OCI-M1 (cell line): ENCODE results near the gene TTC21A.

Source experiments
- DNase-seq: peaks from one replicate; lab custom pipeline; 2025; lab: John Stamatoyannopoulos, UW

The TTC21A gene

DNA sequence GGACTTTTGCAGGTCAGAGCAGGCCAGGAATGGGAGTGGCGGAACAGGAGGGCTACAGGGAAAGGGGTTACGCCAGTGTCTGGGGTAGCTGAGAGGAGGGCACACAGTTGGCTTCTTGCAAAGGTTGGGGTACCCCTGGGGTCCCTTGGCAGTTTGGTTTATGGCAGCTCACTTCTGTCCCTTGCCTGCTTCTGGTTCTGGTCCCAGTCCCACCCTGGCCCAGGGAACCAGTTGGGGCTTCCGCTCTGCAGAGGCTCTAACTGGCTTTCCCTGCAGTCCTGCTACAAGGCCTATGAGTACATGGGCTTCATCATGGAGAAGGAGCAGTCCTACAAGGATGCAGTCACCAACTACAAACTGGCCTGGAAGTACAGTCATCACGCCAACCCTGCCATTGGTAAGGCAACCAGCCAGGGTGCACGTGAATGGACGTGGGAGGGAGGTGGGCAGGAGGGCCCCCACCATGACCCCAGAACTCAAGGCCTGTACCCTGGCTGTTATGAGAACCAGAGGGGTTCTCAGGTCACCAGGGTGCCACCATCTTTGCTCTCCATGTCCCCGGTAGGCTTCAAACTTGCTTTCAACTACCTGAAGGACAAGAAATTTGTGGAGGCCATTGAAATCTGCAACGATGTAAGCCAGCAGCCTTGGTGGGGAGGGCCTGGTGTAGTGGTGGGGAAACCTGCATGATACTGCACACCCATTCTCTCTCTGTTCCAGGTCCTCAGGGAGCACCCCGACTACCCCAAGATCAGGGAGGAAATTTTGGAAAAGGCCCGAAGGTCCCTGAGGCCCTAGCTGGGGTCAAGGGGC, 30.7 kb downstream of the TTC21A start:
- no peak for DNase-seq

DNA sequence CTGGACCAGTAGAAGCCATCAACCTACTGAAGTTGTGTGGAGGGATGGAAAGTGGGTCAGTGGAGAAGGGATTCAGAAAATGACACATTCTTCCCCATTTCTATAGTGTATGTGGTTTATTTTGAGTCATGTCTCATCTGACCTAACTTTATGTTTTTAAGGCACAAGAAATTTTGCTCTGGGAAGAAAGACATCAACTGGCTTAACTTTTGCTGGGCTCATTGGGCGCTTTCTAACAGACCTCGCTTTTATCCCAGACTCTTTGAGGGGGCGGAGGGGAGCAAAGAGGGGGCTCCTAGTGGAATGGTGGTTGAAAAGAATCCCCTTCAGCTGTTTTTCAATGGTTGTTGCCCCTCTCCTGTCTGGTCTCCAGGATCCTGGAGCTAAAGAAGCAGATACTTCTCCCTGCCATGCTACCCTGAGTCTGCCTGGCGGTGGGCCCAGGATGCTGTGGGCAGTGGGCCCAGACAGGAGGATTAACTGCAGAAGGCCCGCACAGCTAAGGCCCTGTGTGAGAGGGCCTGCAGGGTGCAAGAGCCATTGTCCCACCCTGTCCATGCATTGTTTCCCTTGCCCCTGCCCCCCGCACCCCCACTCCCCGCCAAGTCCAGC, 31.4 kb downstream of the TTC21A start:
- no peak for DNase-seq

DNA sequence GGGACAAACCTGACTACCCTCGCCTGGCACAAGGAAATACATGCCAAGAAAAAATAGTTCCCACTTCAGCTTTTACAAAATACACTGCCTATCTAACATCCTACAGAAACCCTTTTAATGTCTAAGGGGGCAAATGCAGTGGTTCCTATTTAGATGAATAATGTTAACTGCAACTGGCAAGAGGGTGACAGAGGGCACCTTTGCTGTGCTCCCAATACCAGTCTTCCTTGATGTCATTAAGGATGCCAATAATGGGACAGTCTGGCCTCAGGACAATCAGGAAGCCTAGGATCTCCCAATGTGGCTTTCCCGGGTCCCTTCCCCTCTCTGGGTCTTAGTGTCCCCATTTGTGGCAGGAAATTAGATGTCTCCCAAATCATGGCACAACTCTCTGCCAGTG, 32.0 kb downstream of the TTC21A start:
- no peak for DNase-seq

DNA sequence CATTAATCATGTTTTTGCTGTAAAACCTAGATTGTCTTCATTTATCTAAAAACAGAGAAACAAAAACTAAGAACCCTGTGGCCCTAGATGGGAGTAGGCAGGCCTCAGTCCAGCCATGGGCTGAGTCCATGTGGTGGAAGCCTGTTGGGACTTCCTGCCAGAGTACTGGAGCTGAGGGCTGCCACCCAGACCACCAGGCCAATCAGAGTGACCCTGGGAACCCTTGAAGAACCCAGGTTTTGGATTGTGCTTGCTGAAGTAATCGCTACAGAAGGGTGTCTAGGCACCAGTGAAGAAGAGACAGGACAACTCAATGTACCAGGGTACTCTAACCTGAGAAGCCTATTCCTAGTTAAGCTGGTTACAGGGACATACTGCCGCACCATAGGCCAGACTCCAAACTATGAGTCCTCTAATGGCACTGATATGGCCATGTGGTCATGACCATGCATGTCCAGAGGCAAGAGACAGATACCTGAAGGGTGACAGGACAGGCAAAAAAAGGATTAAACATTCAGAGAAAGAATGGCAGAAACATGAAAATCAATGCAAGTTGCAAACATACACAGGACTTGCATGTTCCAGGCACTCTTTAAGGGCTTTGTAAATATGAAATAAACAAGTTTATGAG, 33.0 kb downstream of the TTC21A start:
- DNase-seq: no peak

DNA sequence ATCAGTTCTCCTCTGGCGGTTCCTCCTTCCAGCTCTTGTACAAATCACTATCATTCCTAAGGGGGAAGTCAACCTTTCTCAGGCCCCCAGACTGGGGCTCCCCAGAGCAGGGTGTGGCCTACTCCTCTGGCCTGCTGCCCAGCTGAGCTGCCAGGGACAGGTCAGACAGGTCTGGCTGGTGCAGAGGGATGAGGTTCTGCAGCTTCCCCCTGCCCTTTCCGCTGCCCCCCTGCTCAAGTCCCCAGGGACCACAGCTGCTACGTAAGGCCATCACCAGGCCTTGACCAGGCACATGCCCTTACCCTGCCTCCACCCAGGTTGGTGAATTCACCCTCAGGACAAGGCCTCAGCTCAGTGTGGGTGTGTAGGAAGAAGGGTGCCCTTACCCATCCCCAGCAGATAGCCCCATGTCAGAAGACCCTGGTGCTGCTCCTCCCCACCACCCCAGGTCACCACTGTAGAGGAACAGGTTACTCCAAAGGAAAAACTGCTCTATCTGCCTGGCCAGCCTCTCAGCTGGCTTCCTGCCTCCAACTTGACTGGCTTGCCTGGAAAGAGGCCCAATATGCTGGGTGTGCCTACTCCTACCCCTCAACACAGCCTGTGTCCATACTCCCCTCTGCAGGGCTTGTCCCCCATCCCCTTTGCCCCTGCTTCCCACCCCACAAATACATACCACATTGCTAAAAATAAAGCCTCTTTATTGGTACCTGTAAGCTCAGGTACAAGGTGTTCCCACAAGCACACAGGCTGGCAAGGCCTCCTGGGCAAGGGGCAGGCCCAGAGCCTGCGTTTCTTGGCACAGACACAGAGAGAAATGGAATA, 33.9 kb downstream of the TTC21A start:
- DNase-seq: peak; percentile 38

DNA sequence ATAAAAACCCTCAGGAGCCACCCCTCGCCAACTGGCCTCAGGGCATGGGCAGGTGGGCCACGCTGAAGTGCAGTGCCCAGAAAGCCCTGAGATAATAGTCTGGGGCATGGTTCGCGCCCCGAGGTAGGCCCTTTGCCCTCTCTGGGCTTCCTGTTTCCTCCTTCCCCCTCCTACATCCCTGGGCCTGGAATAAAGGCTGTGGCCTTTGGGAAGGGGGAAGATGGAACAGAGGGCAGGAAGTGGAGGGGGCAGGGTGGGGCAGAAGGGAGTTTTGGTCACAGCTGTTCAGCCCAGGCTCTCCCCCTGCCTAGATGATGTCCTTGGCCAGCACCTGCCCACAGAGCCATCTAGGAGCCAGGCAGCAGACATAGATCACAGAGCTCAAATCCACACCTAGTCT, 34.6 kb downstream of the TTC21A start:
- no peak for DNase-seq

DNA sequence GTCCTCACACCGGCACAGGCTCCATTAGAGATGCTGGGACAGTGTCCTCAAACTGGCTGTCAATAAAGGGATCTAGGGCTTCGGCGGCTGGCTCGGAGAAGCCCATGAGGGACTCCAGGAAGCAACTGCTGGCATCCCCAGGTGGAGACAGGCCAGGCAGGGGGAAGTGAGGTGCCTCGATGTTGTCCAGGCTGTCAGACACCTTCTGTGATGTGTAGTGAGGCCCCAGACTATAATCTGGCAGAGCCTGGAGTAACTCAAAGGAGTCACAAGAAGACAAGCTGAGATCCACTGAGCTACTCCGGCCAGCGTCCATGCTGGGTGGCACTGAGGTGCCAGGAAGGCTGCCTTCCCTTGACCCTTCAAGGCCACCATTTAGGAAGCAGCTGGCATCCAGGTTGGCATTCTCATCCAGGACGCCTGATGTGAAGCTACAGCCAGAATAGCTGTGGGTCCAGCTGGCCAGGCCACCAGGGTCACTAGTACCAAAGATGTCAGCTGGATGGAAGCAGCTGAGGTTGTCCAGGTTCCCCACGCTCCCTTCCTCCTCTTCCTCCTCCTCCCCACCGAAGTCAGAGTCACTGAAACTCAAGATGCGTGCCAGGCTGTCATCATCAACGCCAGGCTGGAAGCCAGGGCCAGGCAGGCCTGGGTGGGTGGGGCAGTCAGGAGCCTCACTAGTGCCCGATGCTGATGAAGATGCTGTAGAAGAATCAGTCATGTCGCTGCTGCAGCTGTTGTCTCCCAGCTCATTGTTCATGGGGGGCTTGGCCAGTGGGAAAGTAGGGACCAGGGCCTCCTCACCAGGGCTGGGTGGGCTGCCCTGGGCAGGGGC, 35.8 kb downstream of the TTC21A start:
- DNase-seq: no peak

DNA sequence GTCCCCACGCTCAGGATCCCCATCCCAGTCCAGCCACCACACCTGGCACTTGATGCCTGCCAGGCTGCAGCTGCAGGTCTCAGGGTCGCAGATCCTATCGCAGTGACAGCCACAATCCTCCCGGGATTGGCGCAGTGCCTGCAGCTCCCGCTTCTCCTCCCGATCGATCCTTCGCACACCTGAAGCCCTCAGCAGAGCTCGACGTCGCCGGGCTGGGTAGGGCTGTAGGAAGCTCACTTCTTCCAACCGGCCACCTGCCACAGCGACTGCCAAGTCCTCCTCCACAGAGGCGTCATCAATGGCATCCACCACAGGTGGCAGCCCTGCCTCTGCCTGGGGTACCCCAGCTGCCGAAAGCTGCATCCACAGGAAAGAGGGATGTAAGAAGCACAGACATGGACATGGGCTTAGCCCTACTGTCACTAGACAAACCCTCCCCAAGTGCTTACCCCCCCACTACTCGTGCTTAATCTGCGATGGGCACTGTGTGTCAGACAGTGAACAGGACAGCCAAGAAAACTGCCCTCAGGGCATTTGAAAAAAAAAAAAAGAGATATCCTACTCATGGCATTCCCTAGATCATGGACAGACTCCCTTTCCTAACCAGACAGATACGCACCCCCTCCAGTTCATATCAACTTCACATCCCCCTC, 36.7 kb downstream of the TTC21A start:
- no peak for DNase-seq

DNA sequence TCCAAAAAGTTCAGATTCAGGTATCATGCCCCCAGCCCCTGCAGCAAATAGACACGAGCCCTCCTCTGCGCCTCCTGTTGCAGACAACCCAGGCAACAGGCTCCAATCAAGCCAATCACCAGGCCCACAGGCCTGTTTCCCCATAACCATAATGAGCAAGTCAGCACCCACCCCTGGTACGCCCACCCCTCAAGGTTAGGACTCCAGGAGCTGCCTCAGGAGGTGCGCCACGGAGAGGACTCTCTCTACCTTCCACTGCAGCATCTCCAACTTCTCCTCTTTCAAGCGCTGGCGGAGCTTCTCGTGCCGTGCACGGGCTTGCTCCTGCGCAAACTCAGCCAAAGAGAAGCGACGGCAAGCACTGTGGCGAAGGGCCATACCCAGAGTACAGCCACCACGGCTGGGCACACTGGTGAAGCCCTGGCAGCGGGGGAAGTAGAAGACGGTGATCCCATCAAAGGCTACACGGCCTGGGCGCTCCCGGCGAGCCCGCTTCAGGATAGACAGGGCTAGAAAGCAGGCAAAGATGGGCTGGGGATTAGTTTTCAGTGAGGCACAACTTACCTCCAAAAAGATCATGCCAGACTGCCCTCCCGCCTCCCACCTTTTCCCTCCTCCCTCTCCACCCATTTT, 37.4 kb downstream of the TTC21A start:
- DNase-seq: no peak

DNA sequence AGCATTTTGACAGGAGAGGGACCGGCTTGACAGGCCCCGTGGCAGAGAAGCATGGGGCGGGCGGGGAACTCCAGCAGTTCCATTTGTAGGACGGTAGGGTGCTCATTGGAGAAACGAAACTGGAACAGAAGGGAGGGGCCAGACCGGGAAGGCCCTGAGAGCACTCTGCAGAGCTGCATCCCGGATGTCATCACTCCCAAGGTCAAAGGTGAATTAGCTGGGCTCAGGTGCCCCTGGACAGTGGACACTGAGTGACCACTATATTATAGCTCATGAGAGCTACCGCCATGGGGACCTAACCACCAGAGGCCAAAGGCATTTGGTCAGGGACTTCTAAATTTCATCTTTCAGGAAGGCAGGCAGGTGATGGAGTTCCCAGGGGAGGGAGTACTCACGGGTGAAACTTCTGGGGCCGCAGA, 38.6 kb downstream of the TTC21A start:
- no peak for DNase-seq

DNA sequence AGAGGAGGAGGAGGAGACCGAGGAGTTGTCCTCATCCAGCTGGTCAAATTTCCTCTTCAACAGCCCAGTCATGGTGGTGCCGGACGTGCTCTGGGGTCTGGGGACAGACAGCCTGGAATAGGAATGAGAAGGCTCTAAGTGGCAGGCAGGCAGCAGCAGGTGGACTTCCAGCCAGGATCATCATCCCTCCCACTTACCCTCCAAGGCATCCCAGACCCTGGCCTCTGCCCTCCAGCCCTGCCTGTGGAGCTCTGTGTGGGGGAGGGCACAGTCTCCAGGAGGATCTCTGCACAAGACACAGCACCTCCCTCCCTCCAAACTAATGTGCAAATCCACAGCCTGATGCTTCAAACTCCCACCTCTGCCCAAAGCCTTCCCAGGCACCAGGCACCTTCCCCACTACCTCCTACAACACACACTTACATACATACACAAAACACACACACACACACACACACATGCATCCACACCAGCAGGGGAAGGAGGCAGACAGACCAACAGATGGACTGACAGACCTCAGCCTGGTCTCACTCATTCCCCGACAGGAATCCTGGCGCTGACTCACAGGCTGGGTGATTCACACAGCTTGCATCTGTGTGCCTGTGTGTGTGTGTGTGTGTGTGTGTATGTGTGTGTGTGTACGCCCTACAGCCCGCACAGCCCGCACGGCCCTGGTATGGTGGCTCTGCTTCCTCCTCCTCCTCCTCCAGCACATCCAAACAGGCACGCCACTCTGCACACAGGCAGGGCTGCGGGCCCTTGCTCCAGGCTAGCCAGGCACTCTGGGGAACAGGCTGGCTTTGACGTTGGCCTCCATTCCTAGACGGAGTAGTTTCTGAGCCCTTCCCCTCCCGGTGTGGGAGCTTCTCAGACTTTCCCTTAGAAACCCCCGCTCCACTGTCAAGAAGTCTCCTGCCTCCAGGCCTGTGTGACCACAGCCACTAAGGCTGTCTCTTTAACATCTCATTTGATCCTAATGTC, 39.4 kb downstream of the TTC21A start:
- DNase-seq: peak; percentile 71

DNA sequence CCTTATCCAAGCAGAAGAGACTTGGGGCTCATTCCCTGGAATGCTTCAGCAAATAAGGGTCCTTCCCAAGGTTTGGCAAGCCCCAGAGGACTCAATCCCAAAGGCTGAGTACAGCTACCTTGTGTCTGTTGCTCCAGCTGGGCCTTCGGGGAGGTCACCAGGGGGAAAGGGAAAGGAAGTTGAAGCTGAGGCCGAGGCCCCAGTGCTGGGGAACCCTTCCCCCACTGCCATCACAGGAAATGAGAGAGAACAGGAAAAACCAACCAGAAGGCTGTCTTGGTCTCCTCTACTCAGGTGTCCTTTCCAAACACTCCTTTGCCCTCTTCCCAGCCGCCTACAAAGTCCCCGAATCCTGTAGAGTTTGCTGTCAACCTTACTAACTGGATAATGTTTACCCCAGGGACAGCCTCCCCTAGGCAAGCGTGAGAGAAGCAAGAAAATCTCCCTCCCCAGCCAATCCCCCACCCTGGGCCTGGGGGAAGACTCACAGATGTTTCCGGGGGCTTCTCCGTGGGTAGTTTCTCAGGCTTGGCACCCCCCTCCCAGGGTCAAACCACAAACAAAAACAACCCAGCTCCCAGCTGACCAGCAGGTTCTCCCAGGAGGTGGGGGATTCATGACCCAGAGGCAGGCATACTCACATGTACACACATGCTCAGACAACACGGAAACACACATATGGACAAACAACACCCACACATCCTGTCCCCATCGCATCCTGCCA, 40.4 kb downstream of the TTC21A start:
- DNase-seq: peak; percentile 71

DNA sequence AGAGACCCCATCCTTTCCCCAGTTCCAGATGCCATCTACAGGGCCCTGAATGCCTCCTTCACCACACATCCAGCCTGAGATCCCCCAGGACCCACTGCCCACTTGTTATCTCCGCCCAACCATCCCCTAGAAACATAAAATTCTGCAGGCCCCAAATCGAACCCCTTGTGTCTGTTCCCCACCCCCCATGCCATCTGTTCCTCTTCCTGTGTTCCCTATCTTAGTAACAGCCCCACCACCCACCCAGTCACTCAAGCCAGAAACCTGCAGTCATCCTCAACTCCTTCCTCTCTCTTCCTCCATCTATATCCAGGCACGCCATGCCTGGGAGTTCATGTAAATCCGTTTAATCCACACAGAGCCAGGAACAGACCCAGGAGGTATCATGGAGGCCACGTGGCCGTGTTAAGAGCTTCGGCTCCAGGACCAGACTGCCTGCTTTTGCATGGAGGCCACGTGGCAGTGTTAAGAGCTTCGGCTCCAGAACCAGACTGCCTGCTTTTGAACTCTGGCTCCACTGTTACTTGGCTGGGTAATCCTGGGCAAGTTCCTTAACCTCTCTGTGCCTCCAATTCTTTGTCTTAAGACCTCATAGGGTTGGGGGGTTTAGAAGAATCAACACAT, 41.1 kb downstream of the TTC21A start:
- peak; percentile 67 for DNase-seq

DNA sequence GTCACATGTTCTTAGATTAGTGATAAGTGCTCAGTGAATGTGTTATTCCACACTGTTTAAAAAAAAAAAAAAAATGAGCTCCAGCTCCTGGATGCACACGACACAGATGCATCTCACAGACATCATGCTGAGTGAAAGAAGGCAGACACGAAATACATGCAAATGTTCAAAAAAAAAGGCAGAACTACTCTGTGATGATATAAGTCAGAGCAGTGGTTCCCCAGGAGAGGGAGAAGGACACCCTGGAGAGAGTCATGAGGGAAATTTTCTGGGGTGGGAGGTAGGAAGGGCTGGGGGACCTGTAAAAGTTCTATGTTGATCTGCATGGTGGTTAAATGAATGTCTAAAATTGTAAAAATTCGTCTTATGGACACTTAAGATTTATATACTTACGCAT, 41.6 kb downstream of the TTC21A start:
- DNase-seq: no peak

DNA sequence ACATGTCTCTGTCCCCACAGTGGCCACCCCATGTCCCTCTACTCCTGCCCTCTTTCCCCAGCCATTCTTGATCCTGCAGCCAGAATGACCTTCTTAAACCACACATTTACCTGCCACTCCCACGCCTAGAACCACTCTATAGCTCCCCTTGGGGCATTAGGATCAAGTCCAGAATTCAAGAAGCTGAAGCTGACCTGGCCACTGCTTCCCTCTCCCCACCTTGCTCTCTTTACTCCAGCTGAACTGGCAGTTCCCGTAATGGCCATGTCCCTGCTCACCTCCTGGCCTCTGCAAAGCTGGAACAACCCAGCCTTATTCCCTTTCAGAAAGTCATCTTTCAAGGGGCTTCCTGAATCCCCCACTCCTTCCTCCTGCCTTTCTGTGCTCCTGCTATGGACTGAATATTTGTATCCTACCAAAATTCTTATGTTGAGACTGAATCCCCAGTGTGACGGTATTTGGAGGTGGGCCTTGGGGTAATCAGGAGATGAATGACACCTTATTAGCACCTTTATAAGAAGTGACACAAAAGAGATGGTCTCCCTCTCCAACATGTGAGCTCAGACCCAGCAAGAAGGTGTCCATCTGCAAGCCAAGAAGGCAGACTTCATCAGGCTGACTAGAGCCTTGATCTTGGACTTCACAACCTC, 42.1 kb downstream of the TTC21A start:
- no peak for DNase-seq

DNA sequence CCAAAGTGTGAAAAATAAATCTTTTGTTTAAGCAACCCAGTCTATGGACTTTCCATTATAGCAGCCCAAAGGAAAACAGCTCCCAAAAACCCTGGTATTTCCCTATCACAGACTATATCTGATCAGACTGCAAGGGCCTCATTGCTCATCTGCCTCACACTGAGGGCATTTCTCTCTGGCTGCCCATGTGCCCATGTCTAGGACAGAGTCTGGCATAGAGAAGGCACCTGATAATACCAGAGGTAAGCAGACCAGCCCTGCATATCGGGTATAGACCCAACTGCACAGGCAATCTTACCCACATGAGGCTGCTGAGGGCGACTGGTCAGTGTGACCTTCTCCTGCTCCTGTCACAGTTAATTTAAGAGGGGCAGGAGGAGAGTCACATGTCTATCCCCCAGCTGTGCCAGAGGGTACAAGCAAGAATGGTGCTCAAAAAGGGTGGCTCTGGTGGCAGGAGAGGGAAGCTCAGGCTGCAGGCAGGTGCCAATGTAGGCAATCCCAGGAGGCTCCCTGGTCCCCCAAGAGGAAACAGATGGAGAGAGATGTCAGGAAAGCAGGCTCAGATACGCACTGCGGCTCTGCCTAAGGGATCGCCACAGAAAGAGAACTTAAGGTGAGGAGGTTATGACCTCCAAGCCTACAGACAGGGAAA, 42.8 kb downstream of the TTC21A start:
- DNase-seq: no peak
